ENCODE measurements around the gene EXOC2.

The EXOC2 gene

DNA sequence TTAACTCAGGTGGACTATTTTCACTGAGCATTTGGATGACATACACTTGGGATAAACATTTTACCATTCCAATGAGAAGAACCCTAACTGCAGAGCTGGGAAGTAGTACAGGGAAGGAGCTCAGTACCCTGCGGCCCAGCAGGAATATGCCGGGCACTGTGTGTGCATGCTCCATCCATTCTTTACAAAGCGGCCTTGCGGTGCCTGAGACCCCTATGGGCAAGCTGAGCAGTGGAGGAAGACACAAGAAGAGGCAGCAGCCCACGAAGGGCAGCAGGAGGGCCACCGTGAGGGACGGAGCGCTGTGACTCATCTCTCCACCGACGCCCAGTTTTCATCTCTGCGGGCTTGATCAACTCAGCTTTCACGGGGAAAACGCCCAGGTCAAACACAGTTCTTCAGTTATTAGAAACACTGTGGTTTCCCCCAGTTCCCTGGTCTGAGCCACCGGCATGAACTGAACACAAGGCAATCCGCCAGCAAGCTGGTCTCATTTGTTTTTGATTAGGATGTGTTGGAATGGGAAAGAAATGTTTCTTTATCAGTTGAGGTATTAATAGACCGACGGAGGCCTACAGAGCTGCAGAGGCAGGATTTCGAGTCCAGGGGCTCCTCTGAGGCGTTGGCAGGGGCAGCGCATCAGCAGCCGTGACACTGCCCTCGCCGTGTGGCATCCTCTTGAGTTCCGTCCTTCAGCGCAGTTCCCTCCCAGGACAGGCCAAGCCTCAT is 256.5 kb downstream of the EXOC2 start:
- ATAC-seq (ENCODE audit: low read depth) (no peak), DNase-seq (ENCODE audit: low spot score) (no peak)
- Histone ChIP-seq H3K27ac (ENCODE audit: poor library complexity, severe bottlenecking) (no peak overlapping the region), H3K36me3 (ENCODE audit: low read depth) (no peaks in the 10 kb centered on the region), H3K4me1 (ENCODE audit: insufficient read depth, poor library complexity, severe bottlenecking) (no peaks in the 10 kb centered on the region), H3K9me3 (ENCODE audit: severe bottlenecking) (no peaks in the 10 kb centered on the region), H3K4me3 (ENCODE audit: severe bottlenecking) (no peak overlapping the region), H3K27me3 (ENCODE audit: insufficient read depth, poor library complexity, severe bottlenecking) (peaks cover 5% of the 10 kb centered on the region)
- TF ChIP-seq, protein P1, sequence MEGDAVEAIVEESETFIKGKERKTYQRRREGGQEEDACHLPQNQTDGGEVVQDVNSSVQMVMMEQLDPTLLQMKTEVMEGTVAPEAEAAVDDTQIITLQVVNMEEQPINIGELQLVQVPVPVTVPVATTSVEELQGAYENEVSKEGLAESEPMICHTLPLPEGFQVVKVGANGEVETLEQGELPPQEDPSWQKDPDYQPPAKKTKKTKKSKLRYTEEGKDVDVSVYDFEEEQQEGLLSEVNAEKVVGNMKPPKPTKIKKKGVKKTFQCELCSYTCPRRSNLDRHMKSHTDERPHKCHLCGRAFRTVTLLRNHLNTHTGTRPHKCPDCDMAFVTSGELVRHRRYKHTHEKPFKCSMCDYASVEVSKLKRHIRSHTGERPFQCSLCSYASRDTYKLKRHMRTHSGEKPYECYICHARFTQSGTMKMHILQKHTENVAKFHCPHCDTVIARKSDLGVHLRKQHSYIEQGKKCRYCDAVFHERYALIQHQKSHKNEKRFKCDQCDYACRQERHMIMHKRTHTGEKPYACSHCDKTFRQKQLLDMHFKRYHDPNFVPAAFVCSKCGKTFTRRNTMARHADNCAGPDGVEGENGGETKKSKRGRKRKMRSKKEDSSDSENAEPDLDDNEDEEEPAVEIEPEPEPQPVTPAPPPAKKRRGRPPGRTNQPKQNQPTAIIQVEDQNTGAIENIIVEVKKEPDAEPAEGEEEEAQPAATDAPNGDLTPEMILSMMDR (IDR thresholded peaks at IDR 0.05; ENCODE audit: poor library complexity, severe bottlenecking) = no peak

DNA sequence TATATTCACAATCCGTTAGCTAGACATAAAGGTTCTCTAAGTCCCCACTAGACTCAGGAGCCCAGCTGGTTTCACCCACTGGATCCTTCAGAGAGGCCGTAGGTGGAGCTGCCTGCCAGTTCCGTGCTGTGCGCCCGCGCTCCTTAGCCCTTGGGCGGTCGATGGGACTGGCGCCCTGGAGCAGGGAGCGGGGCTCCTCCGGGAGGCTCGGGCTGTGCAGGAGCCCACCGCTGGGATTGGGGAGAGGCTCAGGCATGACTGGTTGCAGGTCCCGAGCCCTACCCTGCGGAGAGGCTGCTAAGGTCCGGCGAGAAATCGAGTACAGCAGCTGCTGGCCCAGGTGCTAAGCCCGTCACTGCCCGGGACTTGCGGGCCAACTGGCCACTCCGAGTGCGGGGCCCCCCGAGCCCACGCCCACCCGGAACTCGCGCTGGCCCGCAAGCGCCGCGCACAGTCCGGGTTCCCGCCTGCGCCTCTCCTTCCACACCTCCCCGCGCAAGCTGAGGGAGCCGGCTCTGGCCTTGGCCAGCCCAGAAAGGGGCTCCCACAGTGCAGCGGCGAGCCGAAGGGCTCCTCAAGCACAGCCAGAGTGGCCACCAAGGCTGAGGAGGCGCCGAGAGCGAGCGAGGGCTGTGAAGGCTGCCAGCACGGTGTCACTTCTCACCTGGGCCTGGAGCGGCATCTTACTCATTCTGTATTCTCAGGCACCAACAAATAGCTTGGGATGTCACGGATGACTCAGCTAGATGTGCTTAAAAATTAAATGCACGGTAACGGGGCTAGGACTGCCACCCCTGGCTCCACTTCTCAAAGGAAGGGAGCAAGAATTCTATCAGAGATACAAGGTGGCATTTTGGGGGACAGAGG is 257.3 kb downstream of the EXOC2 start:
- H3K4me1 ChIP-seq (ENCODE audit: insufficient read depth, poor library complexity, severe bottlenecking) = no peaks in the 10 kb centered on the region
- DNase-seq (ENCODE audit: low spot score) (no peak), ATAC-seq (ENCODE audit: low read depth) (no peak)
- no peaks in the 10 kb centered on the region for H3K36me3 ChIP-seq (ENCODE audit: low read depth)
- no peaks in the 10 kb centered on the region for H3K9me3 ChIP-seq (ENCODE audit: severe bottlenecking)
- peaks cover 3% of the 10 kb centered on the region for H3K27me3 ChIP-seq (ENCODE audit: insufficient read depth, poor library complexity, severe bottlenecking)
- TF ChIP-seq, protein P1 (IDR thresholded peaks at IDR 0.05; ENCODE audit: poor library complexity, severe bottlenecking) = no peak
- no peak overlapping the region for H3K27ac ChIP-seq (ENCODE audit: poor library complexity, severe bottlenecking)
- no peak overlapping the region for H3K4me3 ChIP-seq (ENCODE audit: severe bottlenecking)

Measured in RWPE2 (cell line).